ENCODE data around the gene SLC9A8.

DNA sequence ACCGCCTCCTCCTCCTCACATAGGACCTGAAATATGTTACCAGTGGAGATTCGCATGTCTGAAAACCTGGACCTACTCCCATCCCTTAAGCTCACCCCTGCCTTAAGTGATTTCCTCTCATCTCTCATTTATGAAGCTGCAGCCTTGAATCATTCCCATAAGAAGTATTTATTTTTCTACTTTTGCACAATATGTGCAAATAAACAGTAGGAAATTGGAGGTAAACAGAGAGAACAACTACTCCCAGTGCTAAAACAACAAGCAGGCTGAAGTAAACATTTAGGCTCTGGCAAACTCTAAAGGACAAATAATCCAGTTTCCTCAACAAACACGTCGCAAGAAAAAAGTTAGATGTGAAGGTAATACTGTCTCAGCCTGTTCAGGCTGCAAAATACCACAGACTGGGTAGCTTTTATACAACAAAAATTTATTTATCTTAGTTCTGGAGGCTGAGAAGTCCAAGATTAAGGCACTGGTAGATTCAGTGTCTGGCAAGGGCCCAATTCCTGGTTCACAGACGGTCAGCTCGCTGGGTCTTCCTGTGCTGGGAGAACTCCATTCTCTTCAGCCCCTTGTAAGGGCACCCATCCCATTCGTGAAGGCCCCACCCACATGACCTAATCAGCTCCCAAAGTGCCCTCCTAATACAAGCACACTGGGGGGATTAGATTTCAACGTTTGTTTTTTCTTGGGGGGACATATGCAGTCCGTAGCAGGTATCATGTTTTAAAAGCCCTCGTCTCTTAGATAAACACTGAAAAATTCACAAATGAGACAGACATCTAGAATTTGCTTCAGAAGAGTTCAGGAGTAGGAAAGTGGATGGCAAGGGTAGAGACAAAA lies 87.1 kb downstream of the SLC9A8 start:
- TF ChIP-seq, protein P1, sequence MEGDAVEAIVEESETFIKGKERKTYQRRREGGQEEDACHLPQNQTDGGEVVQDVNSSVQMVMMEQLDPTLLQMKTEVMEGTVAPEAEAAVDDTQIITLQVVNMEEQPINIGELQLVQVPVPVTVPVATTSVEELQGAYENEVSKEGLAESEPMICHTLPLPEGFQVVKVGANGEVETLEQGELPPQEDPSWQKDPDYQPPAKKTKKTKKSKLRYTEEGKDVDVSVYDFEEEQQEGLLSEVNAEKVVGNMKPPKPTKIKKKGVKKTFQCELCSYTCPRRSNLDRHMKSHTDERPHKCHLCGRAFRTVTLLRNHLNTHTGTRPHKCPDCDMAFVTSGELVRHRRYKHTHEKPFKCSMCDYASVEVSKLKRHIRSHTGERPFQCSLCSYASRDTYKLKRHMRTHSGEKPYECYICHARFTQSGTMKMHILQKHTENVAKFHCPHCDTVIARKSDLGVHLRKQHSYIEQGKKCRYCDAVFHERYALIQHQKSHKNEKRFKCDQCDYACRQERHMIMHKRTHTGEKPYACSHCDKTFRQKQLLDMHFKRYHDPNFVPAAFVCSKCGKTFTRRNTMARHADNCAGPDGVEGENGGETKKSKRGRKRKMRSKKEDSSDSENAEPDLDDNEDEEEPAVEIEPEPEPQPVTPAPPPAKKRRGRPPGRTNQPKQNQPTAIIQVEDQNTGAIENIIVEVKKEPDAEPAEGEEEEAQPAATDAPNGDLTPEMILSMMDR (IDR thresholded peaks at IDR 0.05; ENCODE audit: insufficient read depth, low read length, poor library complexity, severe bottlenecking): no peak
- TF ChIP-seq EZH2phosphoT487 (conservative IDR thresholded peaks at IDR 0.05; ENCODE audit: low read length): no peak
